Left ventricle myocardium superior (tissue), 1 donor: ENCODE data around the gene RABGAP1L. TPM values are rescaled to one million over a fixed set of nuclear protein-coding genes. Genes with fewer than 3 reads are reported as not detected.

ENCODE experiments used
- ATAC-seq: fragments of 200-7000 bp; cut with Tn5 transposase; one replicate; pipeline ENCODE4 v1.9.1; 2020; ENCODE audit warnings: mild to moderate bottlenecking, moderate library complexity
- DNase-seq: peaks from one replicate; pipeline ENCODE4 v3.0.0-alpha.2; 2020
- intact Hi-C: fragments of 100-400 bp; cut with micrococcal nuclease; formaldehyde crosslinking; loops from one replicate; pipeline ENCODE4 v1.11.0; 2022
- total RNA-seq: library from RNA; stranded (reverse); fragmentation: NEBNext Ultra II Directional; extraction: Animal tissue kit (Norgen Biotek cat#: 25700); gene quantifications from one replicate; pipeline ENCODE4 v1.2.1, GENCODE V29; 2021
- donor health status: DM: no; HTN: yes; CAD: no; lungs with severe emphysema.

The RABGAP1L gene
- total RNA-seq, 1 donor from 2014 or later = 147 TPM

- intact Hi-C loops = no loop called here
- DNase-seq (no peak), ATAC-seq (peak; percentile 32)
Measured at GRCh38 chr1:174743654-174744561, 584.6 kb downstream of the RABGAP1L start.

GRCh38 chr1:174744886-174745285 lies 585.6 kb downstream of the RABGAP1L start:
- intact Hi-C loops = loop anchor here (5.0 kb wide), 1 partner anchor 483 kb away; no protein-coding TSS in a partner anchor
- no peak for ATAC-seq
- DNase-seq = no peak

GRCh38 chr1:174746024-174746808 lies 586.9 kb downstream of the RABGAP1L start:
- intact Hi-C loops = loop anchor here (5.0 kb wide), 1 partner anchor 484 kb away; no protein-coding TSS in a partner anchor
- peak; percentile 79 for ATAC-seq
- no peak for DNase-seq

GRCh38 chr1:174747613-174748012 lies 588.3 kb downstream of the RABGAP1L start:
- ATAC-seq (no peak), DNase-seq (no peak)
- intact Hi-C loops = loop anchor here (5.0 kb wide), 1 partner anchor 485 kb away; no protein-coding TSS in a partner anchor

- intact Hi-C loops = loop anchor here (5.0 kb wide), 1 partner anchor 486 kb away; no protein-coding TSS in a partner anchor
- DNase-seq (no peak), ATAC-seq (no peak)
Measured at GRCh38 chr1:174748586-174748985, 589.3 kb downstream of the RABGAP1L start.

- no peak for ATAC-seq
- intact Hi-C loops = no loop called here
- DNase-seq = no peak
Measured at GRCh38 chr1:174753131-174753530, 593.8 kb downstream of the RABGAP1L start.

- intact Hi-C loops = no loop called here
- ATAC-seq (no peak), DNase-seq (no peak)
Measured at GRCh38 chr1:174761335-174761734, 602.0 kb downstream of the RABGAP1L start.

GRCh38 chr1:174761901-174762585 lies 602.7 kb downstream of the RABGAP1L start:
- intact Hi-C loops = no loop called here
- ATAC-seq (no peak), DNase-seq (no peak)

GRCh38 chr1:174764191-174764590 lies 604.9 kb downstream of the RABGAP1L start:
- ATAC-seq (no peak), DNase-seq (no peak)
- intact Hi-C loops = no loop called here

GRCh38 chr1:174766727-174767126 lies 607.4 kb downstream of the RABGAP1L start:
- DNase-seq (no peak), ATAC-seq (no peak)
- intact Hi-C loops = no loop called here

- DNase-seq (no peak), ATAC-seq (no peak)
- intact Hi-C loops = no loop called here
Measured at GRCh38 chr1:174768516-174768915, 609.2 kb downstream of the RABGAP1L start.

- ATAC-seq = no peak
- intact Hi-C loops = no loop called here
Measured at GRCh38 chr1:174768949-174769348, 609.6 kb downstream of the RABGAP1L start.

GRCh38 chr1:174769961-174770549 lies 610.7 kb downstream of the RABGAP1L start:
- intact Hi-C loops = loop anchor here (2.0 to 5.0 kb wide), 2 partner anchors 213 to 227 kb away; partner anchors contain the start of gene CACYBP
- no peak for DNase-seq
- no peak for ATAC-seq

More at GRCh38 chr1:174768949-174769348, 609.6 kb downstream of the RABGAP1L start:
- DNase-seq = no peak

- intact Hi-C loops = no loop called here
- no peak for DNase-seq
- ATAC-seq = no peak
Measured at GRCh38 chr1:174775621-174776020, 616.3 kb downstream of the RABGAP1L start.

- intact Hi-C loops = no loop called here
- no peak for ATAC-seq
- DNase-seq = no peak
Measured at GRCh38 chr1:174777262-174777661, 617.9 kb downstream of the RABGAP1L start.

GRCh38 chr1:174785510-174785909 lies 626.2 kb downstream of the RABGAP1L start:
- DNase-seq (no peak), ATAC-seq (no peak)
- intact Hi-C loops = no loop called here

GRCh38 chr1:174786358-174786757 lies 627.0 kb downstream of the RABGAP1L start:
- no peak for DNase-seq
- intact Hi-C loops = no loop called here
- no peak for ATAC-seq

GRCh38 chr1:174786760-174787159 lies 627.4 kb downstream of the RABGAP1L start:
- ATAC-seq (no peak), DNase-seq (no peak)
- intact Hi-C loops = no loop called here

- ATAC-seq (no peak), DNase-seq (no peak)
- intact Hi-C loops = no loop called here
Measured at GRCh38 chr1:174788981-174789380, 629.7 kb downstream of the RABGAP1L start.
